Mucosa of stomach (tissue), 1 donor: Measurements from ENCODE around the gene PRPS1.
"Not testable (repeated sequence)": the region's sequence is repeated elsewhere in the genome, so short reads cannot be mapped to it uniquely, and the experiment has no call there.

Experiments used
- H3K27me3 ChIP-seq: one replicate; pipeline ENCODE4 v1.7.0; 2013; ENCODE audit warnings: mild to moderate bottlenecking, low read length; ENCODE audit not compliant: control insufficient read depth, insufficient read depth
- H3K36me3 ChIP-seq: one replicate; pipeline ENCODE4 v1.7.0; 2013; ENCODE audit warnings: low read length; ENCODE audit not compliant: control insufficient read depth, insufficient read depth
- H3K4me1 ChIP-seq: one replicate; pipeline ENCODE4 v1.7.0; 2013; ENCODE audit warnings: mild to moderate bottlenecking, low read length; ENCODE audit not compliant: control insufficient read depth, insufficient read depth
- H3K4me3 ChIP-seq: one replicate; pipeline ENCODE4 v1.7.0; 2013; ENCODE audit warnings: low read length
- H3K9ac ChIP-seq: one replicate; pipeline ENCODE4 v1.7.0; 2013; ENCODE audit warnings: mild to moderate bottlenecking, low read length, moderate library complexity
- H3K9me3 ChIP-seq: one replicate; pipeline ENCODE4 v1.7.0; 2013; ENCODE audit warnings: mild to moderate bottlenecking, low read length, moderate library complexity; ENCODE audit not compliant: control insufficient read depth
- donor health status: Pancreatic carcinoma.

Gene PRPS1

DNA sequence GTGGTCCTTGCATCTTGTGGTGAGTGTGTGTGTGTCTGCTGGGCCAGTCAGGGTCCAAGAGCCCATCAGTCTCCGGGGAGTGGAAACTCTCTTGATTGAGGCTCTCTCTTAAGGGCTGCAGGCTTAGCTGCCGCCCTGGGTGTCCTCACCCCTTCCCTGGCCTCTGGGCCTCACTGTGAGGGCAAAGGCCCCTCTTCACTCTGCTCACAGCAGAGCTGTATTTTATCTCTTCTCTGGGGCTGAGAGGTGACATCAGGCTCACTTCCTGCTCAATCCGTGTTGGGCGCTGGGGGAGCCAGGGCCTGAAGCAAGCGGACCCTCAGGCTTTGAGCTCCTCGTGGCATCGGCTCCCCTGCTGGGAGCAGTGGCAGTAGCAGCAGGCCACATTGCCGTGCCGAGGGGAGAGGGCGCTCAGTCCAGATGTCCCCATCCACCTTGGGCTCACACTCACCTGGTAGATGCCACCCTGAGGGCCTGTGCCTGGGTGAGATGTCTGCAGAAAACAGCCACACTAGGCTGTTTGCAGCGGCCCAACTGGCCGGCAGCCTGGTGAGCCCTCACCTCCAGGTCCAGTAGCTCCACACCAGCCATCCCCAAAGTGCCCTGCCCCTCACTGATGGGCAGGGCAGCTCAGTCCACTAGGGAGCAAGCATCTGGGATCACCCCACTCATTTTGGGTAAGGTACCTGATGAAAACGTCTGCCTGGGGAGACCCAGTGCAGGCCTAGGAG lies 24.7 kb upstream of the PRPS1 start:
- Histone ChIP-seq H3K4me3 (no peak overlapping the region), H3K36me3 (no peaks in the 10 kb centered on the region), H3K27me3 (no peaks in the 10 kb centered on the region), H3K9ac (no peak overlapping the region), H3K4me1 (no peaks in the 10 kb centered on the region), H3K9me3 (no peaks in the 10 kb centered on the region)

DNA sequence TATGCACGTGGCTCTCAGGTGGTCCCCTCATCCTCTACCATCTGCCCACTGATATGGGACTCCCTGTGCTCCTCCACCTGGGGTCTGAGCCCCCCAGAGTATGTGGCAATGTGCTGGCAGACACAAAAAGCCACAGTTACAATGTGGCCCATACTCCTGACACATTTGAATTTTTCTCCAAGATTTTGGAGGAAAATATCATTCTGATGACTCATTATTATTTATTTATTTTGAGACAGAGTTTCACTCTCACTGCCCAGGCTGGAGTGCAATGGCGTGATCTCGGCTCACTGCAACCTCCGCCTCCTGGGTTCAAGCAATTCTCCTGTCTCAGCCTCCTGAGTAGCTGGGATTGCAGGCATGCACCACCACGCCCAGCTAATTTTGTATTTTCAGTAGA lies 19.2 kb upstream of the PRPS1 start:
- not testable (repeated sequence) for H3K4me3 ChIP-seq, H3K27me3 ChIP-seq, H3K9ac ChIP-seq, H3K36me3 ChIP-seq, H3K4me1 ChIP-seq, H3K9me3 ChIP-seq

DNA sequence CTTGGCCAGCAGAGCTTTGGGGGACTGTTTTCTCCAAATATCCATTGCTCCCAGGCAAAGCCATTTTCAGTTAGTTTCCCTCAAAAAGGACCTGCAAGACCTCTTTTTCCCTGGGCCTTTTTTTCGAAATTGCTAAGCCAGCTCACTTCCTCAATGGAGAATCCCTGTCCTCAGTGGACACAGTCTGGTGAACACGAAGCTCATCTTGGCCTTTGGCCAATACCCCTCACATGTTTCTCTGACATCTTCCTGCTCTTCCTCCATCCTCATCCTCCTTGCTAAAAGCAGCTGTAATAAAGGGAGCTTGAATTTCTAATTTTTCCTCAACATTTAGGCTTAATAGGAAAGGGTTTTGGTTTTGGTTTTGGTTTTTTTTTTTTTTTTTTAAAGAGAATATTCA lies 17.6 kb upstream of the PRPS1 start:
- H3K4me1 ChIP-seq, result no peaks in the 10 kb centered on the region
- no peak overlapping the region for H3K9ac ChIP-seq
- no peak overlapping the region for H3K4me3 ChIP-seq
- no peaks in the 10 kb centered on the region for H3K27me3 ChIP-seq
- H3K36me3 ChIP-seq, result no peaks in the 10 kb centered on the region
- H3K9me3 ChIP-seq, result no peaks in the 10 kb centered on the region

DNA sequence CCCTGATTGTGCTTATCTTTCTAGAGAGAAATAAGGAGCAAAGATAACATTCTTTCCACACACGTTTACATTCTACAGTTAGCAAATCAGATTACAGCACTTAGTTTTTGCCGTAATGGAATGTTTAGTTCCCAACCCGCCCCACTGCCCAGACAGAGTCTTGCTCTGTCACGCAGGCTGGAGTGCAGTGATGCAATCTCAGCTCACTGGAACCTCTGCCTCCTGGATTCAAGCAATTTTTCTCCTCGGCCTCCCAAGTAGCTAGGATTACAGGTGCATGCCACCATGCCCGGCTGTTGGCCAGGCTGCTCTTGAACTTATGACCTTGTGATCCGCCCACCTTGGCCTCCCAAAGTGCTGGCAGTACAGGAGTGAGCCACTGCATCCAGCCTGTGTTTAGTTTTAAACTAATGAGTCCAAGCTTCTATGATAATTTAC lies 8.4 kb upstream of the PRPS1 start:
- no peaks in the 10 kb centered on the region for H3K36me3 ChIP-seq
- H3K4me3 ChIP-seq, result no peak overlapping the region
- H3K9ac ChIP-seq, result no peak overlapping the region
- H3K27me3 ChIP-seq, result no peaks in the 10 kb centered on the region
- H3K4me1 ChIP-seq, result no peaks in the 10 kb centered on the region
- no peaks in the 10 kb centered on the region for H3K9me3 ChIP-seq

DNA sequence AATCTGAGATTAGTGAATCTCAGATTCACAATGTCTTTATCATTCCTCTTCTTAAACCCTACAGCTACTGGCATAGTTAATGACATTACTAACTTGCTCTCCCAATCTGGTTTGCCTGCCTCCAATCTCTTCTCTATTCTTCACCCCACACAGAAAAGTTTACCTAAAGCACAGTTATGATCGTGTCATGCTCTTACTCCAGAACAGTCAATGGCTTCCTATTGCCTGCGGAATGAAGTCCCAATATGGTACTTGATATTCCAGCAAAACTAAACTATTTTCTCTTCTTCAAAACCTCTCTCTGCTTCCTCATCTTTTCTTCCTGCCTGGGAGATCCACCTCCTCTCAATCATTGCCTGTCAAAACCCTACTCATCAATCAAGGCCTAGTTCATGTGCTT lies 3.4 kb upstream of the PRPS1 start:
- Histone ChIP-seq H3K27me3 (no peaks in the 10 kb centered on the region), H3K4me1 (no peaks in the 10 kb centered on the region), H3K9ac (no peak overlapping the region), H3K4me3 (no peak overlapping the region), H3K36me3 (no peaks in the 10 kb centered on the region), H3K9me3 (no peaks in the 10 kb centered on the region)

DNA sequence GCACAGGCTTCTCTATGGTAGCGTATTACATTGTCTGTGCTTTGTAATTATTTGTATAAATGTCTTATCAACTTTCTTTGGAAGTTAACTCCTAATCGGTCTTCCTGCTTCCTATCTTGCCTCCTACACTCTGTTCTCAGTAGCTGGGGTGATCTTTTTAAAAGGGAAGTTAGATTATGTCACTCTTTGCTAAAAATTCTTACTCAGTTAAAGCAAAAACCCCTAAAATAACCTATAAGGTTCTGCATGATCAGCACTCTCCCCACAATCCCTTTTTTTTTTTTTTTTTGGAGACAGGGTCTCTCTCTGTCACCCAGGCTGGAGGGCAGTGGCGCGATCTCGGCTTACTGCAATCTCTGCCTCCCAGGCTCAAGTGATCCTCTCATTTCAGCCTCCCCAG lies 2.6 kb upstream of the PRPS1 start:
- no peaks in the 10 kb centered on the region for H3K4me1 ChIP-seq
- no peaks in the 10 kb centered on the region for H3K36me3 ChIP-seq
- H3K4me3 ChIP-seq, result no peak overlapping the region
- no peaks in the 10 kb centered on the region for H3K27me3 ChIP-seq
- H3K9me3 ChIP-seq, result no peaks in the 10 kb centered on the region
- no peak overlapping the region for H3K9ac ChIP-seq

DNA sequence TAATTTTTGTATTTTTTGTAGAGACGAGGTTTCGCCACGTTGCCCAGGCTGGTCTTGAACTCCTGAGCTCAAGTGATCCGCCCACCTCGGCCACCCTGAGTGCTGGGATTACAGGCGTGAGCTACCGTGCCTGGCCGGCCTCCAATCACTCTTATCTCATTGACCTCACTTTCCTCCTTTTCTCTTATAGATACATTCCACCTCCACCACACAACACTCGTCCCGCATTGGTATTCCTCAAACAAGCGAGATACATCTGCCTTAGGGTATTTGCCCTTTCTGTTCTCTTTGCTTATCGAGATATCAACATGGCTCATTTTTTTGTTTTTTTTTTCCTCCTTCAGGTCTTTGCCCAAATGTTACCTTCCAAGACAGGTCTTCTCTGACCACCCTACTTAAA lies 1.8 kb upstream of the PRPS1 start:
- Histone ChIP-seq H3K27me3 (no peaks in the 10 kb centered on the region), H3K9ac (no peak overlapping the region), H3K36me3 (no peaks in the 10 kb centered on the region), H3K4me1 (no peaks in the 10 kb centered on the region), H3K4me3 (no peak overlapping the region), H3K9me3 (no peaks in the 10 kb centered on the region)

DNA sequence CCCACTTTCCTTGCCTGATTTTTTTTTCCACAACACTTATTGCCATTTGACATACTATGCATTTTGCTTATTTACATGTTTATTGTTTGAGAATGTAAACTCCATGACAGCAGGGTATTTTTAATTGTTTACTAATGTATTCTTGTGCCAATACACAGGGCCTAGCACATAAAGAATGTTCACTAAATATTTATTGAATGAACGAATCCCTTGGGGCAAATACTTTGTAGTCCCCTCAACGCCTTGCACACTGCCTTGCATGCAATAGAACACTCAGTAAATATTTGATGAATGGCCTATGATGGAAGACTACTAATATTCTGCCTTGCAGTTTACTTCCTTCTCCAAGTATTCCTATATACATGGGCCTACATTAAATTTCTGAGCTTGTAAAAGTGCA lies 1.4 kb upstream of the PRPS1 start:
- Histone ChIP-seq H3K27me3 (no peaks in the 10 kb centered on the region), H3K4me1 (no peaks in the 10 kb centered on the region), H3K9ac (no peak overlapping the region), H3K36me3 (no peaks in the 10 kb centered on the region), H3K4me3 (no peak overlapping the region), H3K9me3 (no peaks in the 10 kb centered on the region)

DNA sequence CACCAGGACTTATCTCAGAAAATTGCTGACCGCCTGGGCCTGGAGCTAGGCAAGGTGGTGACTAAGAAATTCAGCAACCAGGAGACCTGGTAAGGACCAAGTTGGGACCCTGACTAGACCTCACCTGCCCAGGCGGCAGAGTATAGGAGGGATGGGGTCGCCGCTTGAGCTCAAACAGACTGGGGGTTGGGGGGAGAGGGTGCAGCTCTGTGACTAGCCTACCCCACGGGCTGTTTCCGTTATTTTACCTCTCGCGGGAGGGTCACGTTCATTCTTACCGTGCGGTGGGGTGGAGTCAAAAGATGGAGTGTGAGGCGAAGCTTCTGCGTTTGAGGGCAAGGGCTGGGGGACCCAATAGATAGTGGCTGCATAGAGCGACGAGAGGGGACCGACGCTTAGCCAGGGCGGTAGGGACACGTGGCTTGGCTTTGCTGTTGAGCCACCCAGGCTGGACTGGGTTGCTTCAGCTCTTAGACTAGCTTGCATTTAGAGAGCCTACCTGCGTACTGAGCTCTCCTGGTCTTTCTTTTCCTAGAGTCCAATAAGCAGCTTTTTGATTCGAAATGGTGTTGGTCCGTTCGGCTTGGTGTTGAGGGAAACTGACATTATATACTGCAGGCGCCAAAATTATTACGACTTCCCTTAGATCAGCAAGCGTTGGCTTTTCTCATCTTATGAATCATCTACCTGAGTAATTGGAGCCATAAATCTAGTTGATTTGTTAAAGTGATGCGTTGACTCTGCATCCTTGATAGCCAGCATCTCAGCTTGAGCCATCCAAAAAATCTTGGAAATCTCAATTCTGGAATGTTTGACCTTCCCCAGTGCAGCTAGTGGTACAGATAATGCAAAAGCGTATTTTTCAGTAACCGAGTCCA lies 591 bp downstream of the PRPS1 start:
- Histone ChIP-seq H3K36me3 (no peaks in the 10 kb centered on the region), H3K4me1 (no peaks in the 10 kb centered on the region), H3K9ac (peak overlapping the region; percentile 50), H3K27me3 (no peaks in the 10 kb centered on the region), H3K4me3 (peak overlapping the region; percentile 27), H3K9me3 (no peaks in the 10 kb centered on the region)

DNA sequence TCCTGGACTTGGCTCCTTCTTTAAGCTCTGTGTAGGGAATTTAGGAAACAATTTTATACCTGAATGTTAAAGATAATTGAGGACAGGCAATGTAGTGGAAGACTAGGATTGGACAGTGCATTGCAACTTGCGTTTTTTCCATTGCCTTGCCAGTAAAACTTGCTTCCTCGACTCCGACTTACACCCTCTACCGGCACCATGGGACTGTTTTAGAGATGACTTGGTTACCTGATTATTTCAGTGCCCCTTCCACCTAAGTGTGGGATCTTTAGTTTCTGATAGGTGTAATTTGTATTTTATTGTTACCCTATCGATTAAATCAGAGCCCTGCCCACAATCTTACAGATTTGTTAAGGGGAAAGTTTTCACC lies 1.2 kb downstream of the PRPS1 start:
- no peak overlapping the region for H3K9ac ChIP-seq
- no peaks in the 10 kb centered on the region for H3K36me3 ChIP-seq
- no peaks in the 10 kb centered on the region for H3K27me3 ChIP-seq
- no peaks in the 10 kb centered on the region for H3K9me3 ChIP-seq
- no peak overlapping the region for H3K4me3 ChIP-seq
- H3K4me1 ChIP-seq, result no peaks in the 10 kb centered on the region

DNA sequence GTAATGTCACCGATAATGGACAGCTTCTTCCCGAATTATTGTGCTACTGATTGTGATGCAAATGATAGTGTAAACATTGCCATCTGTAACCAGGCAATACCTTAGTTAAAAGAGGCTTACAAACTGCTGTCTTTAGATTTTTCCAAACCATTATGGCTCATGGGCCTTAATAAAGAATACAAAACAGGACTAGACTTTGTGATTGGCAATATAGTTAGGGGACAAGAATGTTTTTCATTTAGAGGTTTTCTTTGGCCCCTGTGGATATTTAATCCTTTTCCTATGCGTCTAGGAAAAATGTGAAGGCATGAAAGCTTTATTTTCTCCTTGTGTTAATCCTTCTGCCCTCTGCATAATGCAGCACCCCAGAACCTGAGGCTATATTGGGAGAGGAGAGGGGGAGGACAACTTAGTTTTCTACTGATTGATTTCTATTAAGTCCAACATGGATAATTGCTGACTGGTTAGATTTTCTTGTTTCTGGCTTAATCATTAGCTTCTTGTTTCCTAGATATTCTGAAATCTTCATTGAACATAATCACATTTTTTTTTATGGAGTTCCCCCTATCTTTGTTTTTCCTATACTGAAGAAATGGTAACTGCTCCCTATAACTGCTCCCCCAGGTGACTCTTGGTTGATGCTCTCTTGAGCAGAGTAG lies 1.9 kb downstream of the PRPS1 start:
- Histone ChIP-seq H3K4me3 (no peak overlapping the region), H3K9ac (no peak overlapping the region), H3K9me3 (no peaks in the 10 kb centered on the region), H3K27me3 (no peaks in the 10 kb centered on the region), H3K4me1 (no peaks in the 10 kb centered on the region), H3K36me3 (no peaks in the 10 kb centered on the region)

DNA sequence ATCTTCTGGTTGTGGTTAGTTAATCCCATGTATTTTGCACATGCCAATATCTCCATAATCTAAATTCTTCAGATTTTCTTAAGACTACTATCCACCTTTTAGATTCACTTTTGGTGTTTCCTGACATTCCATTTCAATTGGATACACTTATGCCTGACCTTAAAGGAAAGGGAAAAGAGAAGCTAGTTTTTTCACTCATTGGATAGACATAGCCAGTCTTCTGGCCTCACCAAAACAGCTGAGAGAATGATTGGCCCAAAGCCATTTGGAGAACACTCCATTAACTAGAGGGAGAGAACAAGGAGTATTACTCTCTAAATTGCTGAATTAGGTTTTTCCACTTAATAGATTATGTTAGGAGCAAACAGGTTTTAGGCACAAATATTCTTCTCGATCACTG lies 4.0 kb downstream of the PRPS1 start:
- Histone ChIP-seq H3K27me3 (no peaks in the 10 kb centered on the region), H3K4me3 (no peak overlapping the region), H3K4me1 (no peaks in the 10 kb centered on the region), H3K36me3 (no peaks in the 10 kb centered on the region), H3K9me3 (no peaks in the 10 kb centered on the region), H3K9ac (no peak overlapping the region)
